ENCODE data around the gene CNTNAP2. TPM values are rescaled to one million over a fixed set of nuclear protein-coding genes. Genes with fewer than 3 reads are reported as not detected.

CNTNAP2 gene
- total and polyA plus RNA-seq, 2 of the 4 experiments (the other 2 are of a cell fraction), result not detected

GRCh38 chr7:147033641-147034040, 917.0 kb downstream of the CNTNAP2 start:
- ChIA-PET POLR2A (ENCODE audit: unreplicated experiment) (no interaction called here), CTCF (no interaction called here)
- Histone ChIP-seq H3K4me3 (ENCODE audit: insufficient read depth, low read depth, low read length) (no peak overlapping the region), H3K18ac (ENCODE audit: low read depth, low read length) (no peak overlapping the region), H3K9ac (ENCODE audit: low read depth, low read length) (no peak overlapping the region), H3K23ac (ENCODE audit: low read depth, low read length) (no peak overlapping the region), H4K5ac (ENCODE audit: low read depth, low read length) (no peak overlapping the region), H3K56ac (ENCODE audit: extremely low read depth, insufficient read depth, low read length) (no peak overlapping the region), H4K20me1 (ENCODE audit: insufficient read depth, low read length) (no peaks in the 10 kb centered on the region), H3K9me3 (ENCODE audit: control insufficient read depth, insufficient read depth, low read length) (peaks cover 6% of the 10 kb centered on the region), H3K27me3 (ENCODE audit: control insufficient read depth, insufficient read depth, low read length) (no peaks in the 10 kb centered on the region), H2AFZ (replicated peaks; ENCODE audit: low read length, poor library complexity) (no peak overlapping the region), H2BK15ac (ENCODE audit: low read depth, low read length) (no peak overlapping the region), H3K4me2 (ENCODE audit: low read depth, low read length) (no peak overlapping the region), H3K36me3 (ENCODE audit: control insufficient read depth, insufficient read depth, low read length) (no peaks in the 10 kb centered on the region), H3K14ac (replicated peaks; ENCODE audit: low read depth, low read length) (no peak overlapping the region), H2BK120ac (ENCODE audit: low read depth, low read length) (no peak overlapping the region), H2BK5ac (ENCODE audit: low read depth, low read length, poor library complexity, severe bottlenecking) (no peak overlapping the region), H3K4ac (ENCODE audit: low read depth, low read length) (no peak overlapping the region), H3K79me1 (ENCODE audit: low read depth in 1 of 2, low read length in 2 of 2) (no peaks in the 10 kb centered on the region), H4K8ac (ENCODE audit: low read depth in 2 of 2, low read length in 2 of 2) (no peak overlapping the region), H3K9me1 (ENCODE audit: insufficient read depth, low read length) (no peaks in the 10 kb centered on the region), H3K4me1 (ENCODE audit: control insufficient read depth, insufficient read depth, low read length) (no peaks in the 10 kb centered on the region), H2AK9ac (replicated peaks; ENCODE audit: low read depth, low read length, poor library complexity) (no peak overlapping the region), H4K91ac (ENCODE audit: insufficient read depth, low read depth, low read length) (no peak overlapping the region), H2AK5ac (ENCODE audit: low read depth, low read length) (no peak overlapping the region), H3K27ac (ENCODE audit: insufficient read depth, low read length) (no peak overlapping the region), H2BK20ac (ENCODE audit: low read depth, low read length) (no peak overlapping the region)
- no peak for TF ChIP-seq FOS (IDR thresholded peaks at IDR 0.05; ENCODE audit: low read depth, low read length)
- no peak for TF ChIP-seq NFE2L2 (IDR thresholded peaks at IDR 0.05; ENCODE audit: low read depth, low read length)
- no peak for TF ChIP-seq RAD21 (IDR thresholded peaks at IDR 0.05; ENCODE audit: low read length)
- no peak for TF ChIP-seq SMC3 (IDR thresholded peaks at IDR 0.05; ENCODE audit: low read depth, low read length)
- no peak for TF ChIP-seq RFX5 (IDR thresholded peaks at IDR 0.05; ENCODE audit: low read depth, low read length)
- TF ChIP-seq MAZ (IDR thresholded peaks at IDR 0.05; ENCODE audit: borderline replicate concordance, low read depth, low read length), result no peak
- no peak for TF ChIP-seq CEBPB (IDR thresholded peaks at IDR 0.05; ENCODE audit: low read depth, low read length)
- TF ChIP-seq MAFK (IDR thresholded peaks at IDR 0.05; ENCODE audit: low read depth, low read length), result no peak
- no peak for TF ChIP-seq CTCF (conservative IDR thresholded peaks at IDR 0.05; ENCODE audit: low read depth, low read length)
- no peak for TF ChIP-seq BHLHE40 (IDR thresholded peaks at IDR 0.05; ENCODE audit: low read depth, low read length)
- TF ChIP-seq USF2 (IDR thresholded peaks at IDR 0.05; ENCODE audit: low read depth, low read length), result no peak
- TF ChIP-seq CHD1 (IDR thresholded peaks at IDR 0.05; ENCODE audit: low read depth, low read length), result no peak
- no peak for TF ChIP-seq ELK1 (IDR thresholded peaks at IDR 0.05; ENCODE audit: borderline replicate concordance, low read depth, low read length)
- no peak for TF ChIP-seq RCOR1 (IDR thresholded peaks at IDR 0.05; ENCODE audit: insufficient replicate concordance, low read length)
- no peak for TF ChIP-seq MXI1 (IDR thresholded peaks at IDR 0.05; ENCODE audit: borderline replicate concordance, low read depth, low read length)
- no CpG with 5 or more reads among the region's 1 CpG for WGBS, 2 experiments (ENCODE audit: extremely low coverage in 2 of 2, insufficient read length in 1 of 2)
- no TSS peak for BruUV-seq (replicated peaks)
- ATAC-seq (ENCODE audit: low read depth) (no peak), DNase-seq (no peak)
- dilution Hi-C loops (cut with HindIII; ENCODE audit: low sequenced_read_pairs, unreplicated experiment) (no loop called here), in situ Hi-C loops (cut with MboI; ENCODE audit: low sequenced_read_pairs) (no loop called here), intact Hi-C loops (cut with micrococcal nuclease) (no loop called here)
